Hepatocyte (in vitro differentiated cells): ENCODE measurements around the gene TPRG1L.

Source experiments
- CTCF ChIP-seq: fragments of 200-600 bp; sonication (generic); IDR thresholded peaks from 2 replicates; pipeline ENCODE4 v1.5.1; 2016; ENCODE audit warnings: antibody characterized with exemption, mild to moderate bottlenecking; ENCODE audit not compliant: poor library complexity
- EZH2 ChIP-seq: fragments of 200-600 bp; sonication (generic); IDR thresholded peaks from 2 replicates; pipeline ENCODE4 v1.6.1; 2016; ENCODE audit warnings: antibody characterized with exemption, mild to moderate bottlenecking, borderline replicate concordance

- TF ChIP-seq CTCF (no peak), EZH2 (no peak)
Observed at GRCh38 chr1:3626025-3626424, 1.2 kb downstream of the TPRG1L start.
